ENCODE measurements around the gene TNS3.

The TNS3 gene

DNA sequence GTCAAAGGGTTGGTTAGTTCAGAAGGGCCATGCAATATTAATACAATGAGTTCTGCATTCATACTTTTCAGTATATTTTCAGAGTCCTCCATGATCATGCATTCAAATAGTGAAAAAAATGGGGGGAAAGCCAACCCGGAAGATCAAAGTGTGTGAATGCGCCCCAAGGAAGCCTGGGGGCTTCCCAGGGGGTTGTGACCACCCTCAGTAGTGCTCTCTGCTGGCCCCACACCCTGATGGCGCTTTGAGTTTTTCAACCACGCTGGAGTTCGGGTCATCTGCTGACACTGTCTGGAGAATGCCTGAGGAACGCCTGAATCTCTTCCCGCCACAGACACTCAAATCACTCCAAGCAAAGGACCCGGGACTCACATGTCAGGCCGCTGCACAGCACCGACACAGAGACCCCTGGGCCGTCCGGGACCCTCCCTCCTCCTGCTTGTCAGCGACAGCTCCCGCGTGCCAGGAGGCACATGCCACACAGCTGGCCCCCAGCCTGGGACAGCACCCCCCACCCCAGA lies 1.0 kb downstream of the TNS3 start:
- no peak for DNase-seq

- DNase-seq = no peak
These were observed 1.7 kb downstream of the TNS3 start for GRCh38 chr7:47580175-47580706.

- DNase-seq = no peak
These were observed 2.5 kb downstream of the TNS3 start for GRCh38 chr7:47579458-47579857.

DNA sequence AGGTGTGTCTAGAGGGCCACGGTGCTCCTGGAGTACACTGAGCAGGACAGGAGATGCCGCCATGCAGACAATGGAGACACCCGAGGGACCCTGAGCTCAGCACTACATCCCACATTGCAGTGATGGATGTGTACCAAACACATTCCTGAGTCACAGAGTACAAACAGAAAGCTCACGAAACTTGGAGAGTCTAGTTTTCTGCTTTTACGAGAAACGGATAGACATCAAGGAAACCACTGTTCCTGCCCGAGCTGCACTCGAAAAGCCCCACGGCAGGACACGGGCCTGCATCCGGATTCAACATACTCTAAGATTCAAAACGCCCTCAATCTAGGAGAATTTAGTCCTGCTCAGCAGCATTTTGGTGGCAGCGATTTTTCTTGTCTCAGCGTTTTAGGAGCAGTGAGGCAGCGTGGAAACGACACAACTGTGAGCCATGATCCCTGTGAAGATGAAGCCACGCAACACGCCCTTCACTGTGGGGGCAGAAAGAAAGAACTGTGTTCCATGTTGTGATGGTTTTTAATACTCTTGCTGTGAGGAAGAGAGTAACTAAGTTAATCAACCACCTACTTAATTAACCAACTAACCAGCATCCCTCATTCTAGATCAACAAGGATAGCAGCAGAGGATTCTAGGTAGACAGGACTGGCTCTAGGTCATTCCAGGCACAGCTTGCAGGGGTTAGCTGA lies 3.2 kb downstream of the TNS3 start:
- DNase-seq = no peak

DNA sequence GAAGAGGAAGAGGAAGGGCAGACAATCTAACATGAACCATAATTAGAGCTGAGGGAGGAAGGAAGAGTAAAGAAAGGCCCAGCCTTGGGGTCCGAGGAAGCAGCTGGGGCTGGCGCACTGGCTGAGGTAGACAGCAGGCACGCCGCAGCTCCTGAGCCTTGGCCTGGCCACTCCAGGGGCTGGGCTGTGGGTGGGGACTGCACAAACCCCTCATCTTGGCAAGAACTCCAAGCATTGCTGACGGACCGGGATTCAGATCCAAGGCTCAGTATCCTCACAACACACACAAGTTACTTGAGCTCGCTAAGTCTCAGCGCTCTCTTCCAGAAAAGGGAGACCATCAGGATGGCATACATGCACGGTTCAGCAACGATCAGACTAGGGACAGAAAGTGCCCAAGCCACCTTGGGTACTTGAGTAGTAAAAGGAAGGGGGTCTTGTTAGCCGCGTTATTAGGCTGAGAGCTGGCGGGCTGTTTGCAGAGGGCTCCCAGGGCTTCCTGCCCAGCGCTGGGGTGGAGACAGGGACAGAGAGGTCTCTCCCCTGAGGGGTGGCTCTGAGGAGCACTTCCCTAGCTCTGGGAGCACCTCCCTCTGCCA lies 4.5 kb downstream of the TNS3 start:
- no peak for DNase-seq

- DNase-seq = no peak
These were observed 5.0 kb downstream of the TNS3 start for GRCh38 chr7:47576866-47577306.

DNA sequence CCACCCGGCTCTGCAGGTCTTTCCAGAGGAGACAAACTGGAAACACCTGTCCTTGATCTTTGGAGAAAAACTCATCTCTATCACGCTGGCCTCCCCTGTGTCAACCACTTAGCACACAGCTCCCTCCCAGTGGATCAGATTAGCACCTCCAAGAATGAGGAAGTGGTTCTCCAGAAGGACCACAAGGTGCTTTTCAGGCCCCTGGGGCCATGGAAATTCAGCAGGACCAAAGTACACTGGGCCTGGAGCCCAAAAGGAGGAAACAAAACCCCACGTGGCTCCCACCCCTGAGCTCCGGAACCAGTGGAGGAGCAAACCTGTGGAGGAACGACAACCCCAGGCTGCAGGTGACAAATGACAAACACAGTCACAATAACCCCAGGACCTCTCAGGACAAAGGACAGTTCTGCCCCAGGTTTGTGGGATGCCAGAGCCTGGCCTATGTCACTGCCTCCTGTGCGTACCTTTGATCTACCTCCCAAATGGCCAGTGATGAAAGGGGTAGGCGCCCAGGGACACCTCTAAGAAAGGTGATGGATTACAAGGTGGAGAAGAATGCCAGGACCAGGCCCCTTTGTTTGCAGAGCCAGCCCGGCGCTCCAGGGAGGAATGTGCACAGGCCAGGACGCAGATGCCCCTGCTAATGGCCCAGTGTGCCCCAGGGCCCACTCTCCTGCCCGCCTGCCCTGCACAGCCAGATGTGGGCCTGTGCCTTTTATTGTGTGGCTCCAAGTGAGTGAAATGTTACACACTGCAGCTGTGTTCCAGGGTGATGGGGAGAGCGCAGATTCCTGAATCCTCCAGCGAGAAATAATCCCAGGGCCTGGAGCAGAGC lies 5.7 kb downstream of the TNS3 start:
- no peak for DNase-seq

- no peak for DNase-seq
These were observed 7.2 kb downstream of the TNS3 start for GRCh38 chr7:47574482-47575329.

DNA sequence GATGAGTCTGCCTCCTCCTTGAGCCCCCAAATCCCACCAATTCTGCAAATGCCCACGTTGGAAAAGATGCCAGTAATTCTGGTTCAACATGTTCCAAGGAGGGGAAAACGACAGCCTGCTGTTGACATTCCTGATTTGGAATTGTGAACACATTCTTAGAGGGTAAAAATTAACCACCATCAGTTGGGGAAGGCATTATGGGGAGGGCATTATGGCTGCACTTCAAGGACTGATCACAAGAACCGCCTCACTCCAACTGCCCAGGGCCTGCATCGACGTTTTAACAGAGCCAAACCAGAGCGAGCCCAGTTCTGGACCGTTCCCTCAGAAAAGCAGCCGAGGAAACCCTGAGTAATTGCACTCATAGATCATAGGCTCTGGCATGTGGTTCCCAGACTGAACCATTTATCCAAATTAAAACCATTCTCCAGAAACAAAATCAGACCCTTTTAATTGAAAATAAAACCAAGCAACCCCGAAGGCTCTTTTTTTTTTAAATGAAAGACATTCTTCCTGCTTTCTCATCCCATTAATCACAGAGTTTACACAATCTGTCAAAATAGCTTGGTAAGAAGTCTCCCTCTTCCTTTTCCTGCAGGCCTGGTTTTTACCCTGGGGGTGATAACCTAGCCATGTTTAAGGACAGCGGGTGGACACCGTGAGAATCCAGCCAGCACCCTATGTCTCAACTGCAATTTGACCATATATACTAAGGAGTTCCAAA lies 8.0 kb downstream of the TNS3 start:
- DNase-seq = no peak

DNA sequence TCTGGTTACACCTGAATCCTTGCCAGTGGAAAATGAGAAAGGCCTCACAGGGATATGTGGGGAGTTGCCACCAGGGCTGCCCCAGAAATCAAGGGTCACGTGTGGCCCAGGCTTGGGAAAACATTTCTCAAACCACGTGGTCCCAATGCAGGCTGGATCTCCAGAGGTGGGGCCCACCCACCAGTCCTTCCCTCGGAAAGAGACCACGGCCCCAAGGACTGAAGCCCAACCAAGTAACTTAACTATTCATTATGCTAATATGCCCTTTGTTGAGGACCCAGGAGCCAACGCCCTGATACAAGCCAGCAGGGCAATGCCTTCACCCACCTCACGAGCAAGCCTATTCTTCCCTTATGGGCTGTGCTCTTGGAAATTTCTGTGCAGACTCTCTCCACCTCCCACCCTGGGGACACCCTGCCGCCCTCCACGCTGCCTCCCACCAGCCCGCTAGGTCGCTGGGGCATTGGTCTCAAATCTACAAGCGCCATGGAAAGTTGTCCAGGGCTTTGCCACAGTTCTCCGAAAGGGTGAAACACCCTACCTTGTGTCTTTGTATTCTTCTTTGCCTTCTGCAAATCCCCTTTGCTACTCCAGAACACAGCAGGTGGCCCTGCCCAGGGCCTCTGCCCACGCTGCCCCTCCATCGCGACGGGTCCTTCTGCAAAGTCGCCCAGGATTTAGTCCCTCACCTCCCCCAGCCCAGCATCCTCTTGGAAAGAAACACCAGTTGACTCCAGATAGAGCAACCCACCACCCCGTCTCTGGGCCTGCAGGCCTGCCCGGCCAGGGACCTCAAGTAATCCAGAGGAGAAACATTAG lies 8.8 kb downstream of the TNS3 start:
- no peak for DNase-seq

- DNase-seq = no peak
These were observed 9.8 kb downstream of the TNS3 start for GRCh38 chr7:47572094-47572445.

- DNase-seq = no peak
These were observed 10.4 kb downstream of the TNS3 start for GRCh38 chr7:47571331-47572093.

DNA sequence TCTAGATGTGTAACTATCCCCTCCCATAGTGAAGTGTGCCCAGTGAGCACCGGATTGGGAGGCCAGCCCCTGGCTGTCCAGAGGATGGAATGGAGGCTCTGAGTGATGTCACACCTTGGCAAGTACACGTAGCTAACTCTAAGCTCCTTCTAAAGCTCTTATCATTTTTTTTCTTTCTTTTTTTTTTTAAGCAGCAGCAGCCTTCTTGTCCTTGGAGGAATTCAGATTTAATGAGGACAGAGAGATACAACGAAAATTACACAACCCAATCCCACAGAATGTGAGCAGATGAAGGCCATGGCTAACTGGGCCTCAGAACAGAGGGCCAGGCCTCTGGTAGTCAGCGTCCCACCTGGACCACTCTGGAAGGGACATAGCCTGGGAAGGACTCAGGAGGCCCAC lies 11.3 kb downstream of the TNS3 start:
- no peak for DNase-seq

GRCh38 chr7:47568547-47568946 lies 13.4 kb downstream of the TNS3 start:
- DNase-seq = no peak

DNA sequence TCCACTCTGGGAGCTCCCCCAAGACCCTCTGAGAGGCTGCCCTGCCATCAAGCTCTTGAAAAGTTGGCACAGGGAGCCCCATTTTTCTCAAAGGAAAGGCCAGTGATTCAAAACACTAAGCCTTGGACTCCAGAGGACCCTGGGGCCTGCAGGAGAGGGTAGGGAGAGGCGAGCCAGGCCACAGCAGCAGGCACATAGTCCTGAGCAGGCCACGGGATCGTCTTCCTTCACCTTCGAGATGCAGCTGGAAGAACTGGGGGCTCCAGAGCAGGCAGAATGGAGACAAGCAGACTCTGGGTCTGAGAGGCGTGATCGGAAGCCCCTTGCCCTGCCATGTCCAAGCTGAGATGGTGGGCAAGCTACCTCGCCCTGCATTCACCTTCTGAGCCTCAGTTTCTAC lies 13.9 kb downstream of the TNS3 start:
- no peak for DNase-seq

GRCh38 chr7:47565640-47566250 lies 16.2 kb downstream of the TNS3 start:
- DNase-seq = no peak

- DNase-seq = no peak
These were observed 18.4 kb downstream of the TNS3 start for GRCh38 chr7:47563521-47563920.

GRCh38 chr7:47561715-47562446 lies 20.0 kb downstream of the TNS3 start:
- DNase-seq = no peak
